ENCODE measurements around the gene VPS45.
A peak's percentile ranks its signal among the peaks of the same experiment; 100 is the strongest.

The VPS45 gene

DNA sequence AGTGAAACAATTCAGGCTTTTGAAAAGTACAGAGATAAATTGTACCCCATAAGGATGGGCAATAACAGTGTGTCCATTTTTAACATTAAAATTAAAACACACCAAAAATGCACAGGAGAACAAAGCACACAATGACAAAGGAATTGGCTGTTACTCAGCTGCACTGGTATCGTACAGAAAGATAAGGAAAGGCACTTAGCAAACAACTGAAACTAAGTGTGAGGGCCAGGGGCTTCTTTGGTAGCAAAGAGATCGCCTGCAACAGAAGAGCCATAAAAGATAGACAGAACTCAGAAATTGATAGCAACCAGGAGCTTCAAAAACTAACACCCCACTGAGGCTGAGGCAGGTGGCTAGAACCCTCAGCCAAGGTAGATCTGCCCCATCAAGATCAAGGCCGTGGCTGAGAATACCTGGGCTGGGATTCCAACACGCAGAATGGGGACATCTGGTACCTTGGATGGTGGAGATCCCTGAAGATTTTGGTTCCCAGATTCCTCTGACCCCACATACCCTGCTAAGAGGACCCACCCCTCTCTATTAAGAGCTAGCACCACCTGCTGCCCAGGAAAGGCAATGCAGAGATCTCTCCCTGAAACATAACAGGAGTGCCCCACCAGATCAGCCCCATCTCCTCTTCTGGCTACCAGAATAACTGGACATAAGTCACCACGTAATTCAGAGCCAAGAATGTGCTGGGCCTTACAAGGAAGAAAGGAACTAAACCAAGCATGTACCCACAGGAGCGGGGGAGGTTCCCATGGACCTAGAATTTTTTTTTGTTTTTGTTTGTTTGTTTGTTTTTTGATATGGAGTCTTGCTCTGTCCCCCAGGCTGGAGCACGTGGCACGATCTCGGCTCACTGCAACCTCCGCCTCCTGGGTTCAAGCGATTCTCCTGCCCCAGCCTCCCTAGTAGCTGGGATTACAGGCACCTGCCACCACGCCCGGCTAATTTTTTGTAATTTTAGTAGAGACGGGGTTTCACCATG is 98.3 kb downstream of the VPS45 start:
- CTCF ChIA-PET, result interaction anchor here (0.8 to 22.4 kb wide), 17 partner anchors 11 to 203 kb away, joined by 3 to 239 read pairs (median 5); partner anchors contain the start of genes PLEKHO1 and VPS45
- peak overlapping the region in 1 of 2 experiments; percentile 51 for H3K27ac ChIP-seq (ENCODE audit: insufficient read depth in 1 of 2, low read depth in 1 of 2, low read length in 2 of 2, poor library complexity in 1 of 2, severe bottlenecking in 2 of 2)
- no peak overlapping the region for H3K4me3 ChIP-seq (ENCODE audit: control insufficient read depth in 1 of 7, extremely low read depth in 1 of 7, insufficient read depth in 4 of 7, low read depth in 2 of 7, low read length in 6 of 7)
- H3K27me3 ChIP-seq (replicated peaks in 2 of 5; ENCODE audit: control insufficient read depth in 4 of 5, insufficient read depth in 5 of 5, low read length in 4 of 5), result no peaks in the 10 kb centered on the region
- H3K36me3 ChIP-seq (ENCODE audit: control insufficient read depth in 4 of 4, insufficient read depth in 4 of 4, low read length in 3 of 4), result no peaks in the 10 kb centered on the region
- no peaks in the 10 kb centered on the region for H3K9me3 ChIP-seq (ENCODE audit: control extremely low read depth in 1 of 5, control insufficient read depth in 4 of 5, insufficient read depth in 2 of 5, low read depth in 1 of 5, low read length in 4 of 5)
- peaks cover 34 to 53% (median 50%) of the 10 kb centered on the region in 4 experiments for H3K4me1 ChIP-seq (ENCODE audit: control extremely low read depth in 1 of 4, control insufficient read depth in 4 of 4, insufficient read depth in 4 of 4, low read length in 3 of 4)
- 61% methylated on average over 9 of the region's 14 CpGs for whole genome bisulfite sequencing (ENCODE audit: insufficient coverage)
- POLR2A ChIA-PET, result interaction anchor here (0.6 to 1.4 kb wide), 3 partner anchors 14 to 21 kb away, joined by 3 to 10 read pairs (median 4); partner anchors contain the start of gene PLEKHO1
- DNase-seq, result peak in 2 of 3 donors; percentile 53 to 58

DNA sequence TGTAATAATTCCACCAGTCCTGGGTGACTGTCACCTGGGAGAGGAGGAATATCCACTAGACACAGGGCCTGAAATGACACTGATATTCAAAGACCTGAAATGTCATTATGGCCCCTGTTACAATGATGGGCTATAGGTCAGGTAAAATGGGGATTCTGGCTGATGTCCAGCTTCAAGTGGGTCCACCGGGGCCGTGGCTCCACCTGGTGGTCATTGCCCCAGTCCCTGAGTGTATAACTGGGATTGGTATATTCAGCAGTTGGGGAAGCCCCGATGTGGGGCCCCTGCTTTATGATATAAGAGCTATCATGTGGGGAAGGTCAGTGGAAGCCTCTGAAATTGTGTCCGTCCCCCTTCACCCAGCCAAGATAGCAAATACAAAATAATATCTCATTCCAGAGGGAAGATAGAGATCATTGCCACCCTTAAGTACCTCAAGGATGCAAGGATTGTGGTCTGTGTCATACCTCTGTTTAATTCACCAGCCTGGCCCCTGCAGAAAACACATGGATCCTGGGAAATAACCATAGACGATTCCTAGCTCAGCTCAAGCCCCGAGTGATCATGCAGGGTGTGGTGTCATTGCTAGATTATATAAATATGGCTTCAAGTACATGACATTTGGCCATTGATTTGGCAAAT is 101.5 kb downstream of the VPS45 start:
- CTCF ChIA-PET, result interaction anchor here (1.0 to 22.4 kb wide), 15 partner anchors 3 to 235 kb away, joined by 3 to 239 read pairs (median 5); partner anchors contain the start of gene VPS45
- WGBS (ENCODE audit: insufficient coverage), result 29% methylated on average over 5 of the region's 6 CpGs

DNA sequence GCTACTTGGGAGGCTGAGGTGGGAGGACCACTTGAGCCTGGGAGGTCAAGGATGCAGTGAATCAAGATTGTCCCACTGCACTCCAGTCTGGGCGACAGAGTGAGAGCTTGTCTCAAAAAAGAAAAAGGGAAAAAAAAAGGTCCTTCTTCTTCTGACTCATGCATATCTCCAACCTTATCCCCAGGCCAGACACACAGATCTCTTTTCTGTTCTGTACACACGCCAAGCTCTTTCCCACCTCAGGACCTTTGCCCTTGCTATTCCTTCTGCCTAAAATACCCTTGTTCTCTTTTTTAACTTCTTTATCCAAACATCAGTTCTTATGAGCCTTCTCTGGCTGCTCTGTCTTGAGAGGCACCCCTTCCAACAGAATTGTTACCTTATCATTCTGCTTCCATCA is 104.2 kb downstream of the VPS45 start:
- Histone ChIP-seq H3K36me3 (ENCODE audit: control insufficient read depth in 4 of 4, insufficient read depth in 4 of 4, low read length in 3 of 4) (no peaks in the 10 kb centered on the region), H3K27me3 (replicated peaks in 2 of 5; ENCODE audit: control insufficient read depth in 4 of 5, insufficient read depth in 5 of 5, low read length in 4 of 5) (no peaks in the 10 kb centered on the region), H3K9me3 (ENCODE audit: control extremely low read depth in 1 of 5, control insufficient read depth in 4 of 5, insufficient read depth in 2 of 5, low read depth in 1 of 5, low read length in 4 of 5) (no peaks in the 10 kb centered on the region), H3K4me1 (ENCODE audit: control extremely low read depth in 1 of 4, control insufficient read depth in 4 of 4, insufficient read depth in 4 of 4, low read length in 3 of 4) (no peaks in the 10 kb centered on the region), H3K4me3 (ENCODE audit: control insufficient read depth in 1 of 7, extremely low read depth in 1 of 7, insufficient read depth in 4 of 7, low read depth in 2 of 7, low read length in 6 of 7) (no peak overlapping the region), H3K27ac (ENCODE audit: insufficient read depth in 1 of 2, low read depth in 1 of 2, low read length in 2 of 2, poor library complexity in 1 of 2, severe bottlenecking in 2 of 2) (no peak overlapping the region)
- DNase-seq, result no peak
- POLR2A ChIA-PET, result no interaction called here
- CTCF ChIA-PET, result interaction anchor here (0.9 to 22.4 kb wide), 6 partner anchors 6 to 211 kb away, joined by 3 to 239 read pairs (median 89); no protein-coding TSS in a partner anchor
- WGBS (ENCODE audit: insufficient coverage), result 89% methylated on average over 1 of the region's 2 CpGs

More for the DNA sequence above, 101.5 kb downstream of the VPS45 start:
- POLR2A ChIA-PET, result interaction anchor here (0.6 to 1.8 kb wide), 2 partner anchors 11 to 97 kb away, joined by 3 read pairs; no protein-coding TSS in a partner anchor
- H3K27me3 ChIP-seq (replicated peaks in 2 of 5; ENCODE audit: control insufficient read depth in 4 of 5, insufficient read depth in 5 of 5, low read length in 4 of 5), result no peaks in the 10 kb centered on the region
- no peak overlapping the region for H3K4me3 ChIP-seq (ENCODE audit: control insufficient read depth in 1 of 7, extremely low read depth in 1 of 7, insufficient read depth in 4 of 7, low read depth in 2 of 7, low read length in 6 of 7)
- DNase-seq, result peak; percentile 64 to 70 (median 65)
- peaks cover 9 to 21% (median 19%) of the 10 kb centered on the region in 4 experiments for H3K4me1 ChIP-seq (ENCODE audit: control extremely low read depth in 1 of 4, control insufficient read depth in 4 of 4, insufficient read depth in 4 of 4, low read length in 3 of 4)
- no peak overlapping the region for H3K27ac ChIP-seq (ENCODE audit: insufficient read depth in 1 of 2, low read depth in 1 of 2, low read length in 2 of 2, poor library complexity in 1 of 2, severe bottlenecking in 2 of 2)
- no peaks in the 10 kb centered on the region for H3K9me3 ChIP-seq (ENCODE audit: control extremely low read depth in 1 of 5, control insufficient read depth in 4 of 5, insufficient read depth in 2 of 5, low read depth in 1 of 5, low read length in 4 of 5)
- H3K36me3 ChIP-seq (ENCODE audit: control insufficient read depth in 4 of 4, insufficient read depth in 4 of 4, low read length in 3 of 4), result no peaks in the 10 kb centered on the region

DNA sequence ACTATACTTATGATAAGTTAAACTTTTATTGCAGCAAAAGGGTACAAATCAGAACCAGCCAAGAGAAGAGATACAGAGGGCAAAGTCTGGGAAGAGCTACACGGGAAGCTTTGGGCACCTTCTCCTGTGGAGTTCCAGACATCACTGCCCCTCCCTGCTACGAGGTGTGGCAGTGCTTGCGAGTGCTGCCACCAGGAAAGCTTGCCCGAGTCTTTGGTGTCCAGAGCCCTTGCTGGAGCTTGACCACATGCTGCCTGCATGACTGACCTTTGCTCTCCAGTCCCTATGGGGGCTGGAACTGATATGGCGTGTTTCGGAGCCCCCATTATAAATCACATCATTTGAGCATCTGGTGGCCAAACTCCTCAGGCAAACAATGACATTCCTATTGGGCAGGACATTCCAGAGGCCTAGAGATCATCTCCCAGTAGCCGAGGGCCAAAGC is 105.6 kb downstream of the VPS45 start:
- DNase-seq, result no peak
- H3K27ac ChIP-seq (ENCODE audit: insufficient read depth in 1 of 2, low read depth in 1 of 2, low read length in 2 of 2, poor library complexity in 1 of 2, severe bottlenecking in 2 of 2), result no peak overlapping the region
- no peaks in the 10 kb centered on the region for H3K36me3 ChIP-seq (ENCODE audit: control insufficient read depth in 4 of 4, insufficient read depth in 4 of 4, low read length in 3 of 4)
- H3K9me3 ChIP-seq (ENCODE audit: control extremely low read depth in 1 of 5, control insufficient read depth in 4 of 5, insufficient read depth in 2 of 5, low read depth in 1 of 5, low read length in 4 of 5), result no peaks in the 10 kb centered on the region
- ChIA-PET CTCF (interaction anchor here (0.9 to 22.4 kb wide), 4 partner anchors 5 to 100 kb away, joined by 4 to 239 read pairs (median 206); no protein-coding TSS in a partner anchor), POLR2A (interaction anchor here (0.9 to 1.0 kb wide), 2 partner anchors 9 to 100 kb away, joined by 3 read pairs; no protein-coding TSS in a partner anchor)
- WGBS (ENCODE audit: insufficient coverage), result 96% methylated on average over 7 of the region's 7 CpGs
- H3K27me3 ChIP-seq (replicated peaks in 2 of 5; ENCODE audit: control insufficient read depth in 4 of 5, insufficient read depth in 5 of 5, low read length in 4 of 5), result no peaks in the 10 kb centered on the region
- no peaks in the 10 kb centered on the region for H3K4me1 ChIP-seq (ENCODE audit: control extremely low read depth in 1 of 4, control insufficient read depth in 4 of 4, insufficient read depth in 4 of 4, low read length in 3 of 4)
- H3K4me3 ChIP-seq (ENCODE audit: control insufficient read depth in 1 of 7, extremely low read depth in 1 of 7, insufficient read depth in 4 of 7, low read depth in 2 of 7, low read length in 6 of 7), result no peak overlapping the region

DNA sequence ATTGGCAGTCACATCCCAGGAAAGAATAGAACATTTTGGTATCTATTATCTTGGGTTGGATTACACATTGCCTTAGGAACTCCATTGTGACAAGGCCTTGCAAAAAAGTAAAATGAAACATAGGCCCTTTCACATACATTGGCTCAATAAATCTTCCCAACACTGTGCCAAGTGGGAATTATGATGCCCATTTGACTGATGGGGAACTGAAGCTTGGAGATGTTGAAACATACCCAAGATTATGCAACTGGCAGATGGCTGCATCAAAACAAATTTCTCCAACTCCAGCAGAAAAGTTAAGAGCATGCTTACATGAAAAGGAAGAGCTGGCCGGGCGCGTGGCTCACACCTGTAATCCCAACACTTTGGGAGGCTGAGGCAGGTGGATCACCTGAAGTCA is 109.0 kb downstream of the VPS45 start:
- ChIA-PET POLR2A (no interaction called here), CTCF (interaction anchor here (0.7 to 22.4 kb wide), 5 partner anchors 2 to 103 kb away, joined by 4 to 239 read pairs (median 5); no protein-coding TSS in a partner anchor)
- Histone ChIP-seq H3K36me3 (ENCODE audit: control insufficient read depth in 4 of 4, insufficient read depth in 4 of 4, low read length in 3 of 4) (no peaks in the 10 kb centered on the region), H3K9me3 (ENCODE audit: control extremely low read depth in 1 of 5, control insufficient read depth in 4 of 5, insufficient read depth in 2 of 5, low read depth in 1 of 5, low read length in 4 of 5) (no peaks in the 10 kb centered on the region), H3K4me3 (ENCODE audit: control insufficient read depth in 1 of 7, extremely low read depth in 1 of 7, insufficient read depth in 4 of 7, low read depth in 2 of 7, low read length in 6 of 7) (no peak overlapping the region), H3K27ac (ENCODE audit: insufficient read depth in 1 of 2, low read depth in 1 of 2, low read length in 2 of 2, poor library complexity in 1 of 2, severe bottlenecking in 2 of 2) (no peak overlapping the region), H3K4me1 (ENCODE audit: control extremely low read depth in 1 of 4, control insufficient read depth in 4 of 4, insufficient read depth in 4 of 4, low read length in 3 of 4) (peaks cover 0 to 5% (median 2%) of the 10 kb centered on the region in 4 experiments), H3K27me3 (replicated peaks in 2 of 5; ENCODE audit: control insufficient read depth in 4 of 5, insufficient read depth in 5 of 5, low read length in 4 of 5) (no peaks in the 10 kb centered on the region)
- WGBS (ENCODE audit: insufficient coverage), result no CpG with 5 or more reads among the region's 3 CpGs
- DNase-seq, result no peak

DNA sequence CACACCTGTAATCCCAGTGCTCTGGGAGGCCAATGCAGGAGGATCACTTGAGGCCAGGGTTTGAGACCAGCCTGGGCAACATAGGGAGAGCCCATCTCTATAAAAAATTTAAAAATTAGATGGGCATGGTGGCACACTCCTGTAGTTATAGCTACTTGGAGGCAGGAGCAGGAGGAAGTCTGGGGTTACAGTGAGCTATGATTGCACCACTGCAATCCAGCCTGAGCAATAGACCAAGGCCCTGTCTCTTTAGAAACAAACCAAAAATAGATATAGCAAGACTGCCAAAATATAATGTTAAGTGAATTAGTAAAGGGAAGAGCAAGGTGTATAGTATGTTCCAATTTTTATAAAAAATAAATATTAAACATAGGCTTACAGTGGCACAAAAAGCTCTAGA is 111.0 kb downstream of the VPS45 start:
- H3K27ac ChIP-seq (ENCODE audit: insufficient read depth in 1 of 2, low read depth in 1 of 2, low read length in 2 of 2, poor library complexity in 1 of 2, severe bottlenecking in 2 of 2), result no peak overlapping the region
- ChIA-PET POLR2A (no interaction called here), CTCF (interaction anchor here (1.5 to 21.0 kb wide), 2 partner anchors 13 to 216 kb away, joined by 4 to 239 read pairs; no protein-coding TSS in a partner anchor)
- H3K9me3 ChIP-seq (ENCODE audit: control extremely low read depth in 1 of 5, control insufficient read depth in 4 of 5, insufficient read depth in 2 of 5, low read depth in 1 of 5, low read length in 4 of 5), result no peaks in the 10 kb centered on the region
- no peaks in the 10 kb centered on the region for H3K27me3 ChIP-seq (replicated peaks in 2 of 5; ENCODE audit: control insufficient read depth in 4 of 5, insufficient read depth in 5 of 5, low read length in 4 of 5)
- DNase-seq, result no peak
- no peak overlapping the region for H3K4me3 ChIP-seq (ENCODE audit: control insufficient read depth in 1 of 7, extremely low read depth in 1 of 7, insufficient read depth in 4 of 7, low read depth in 2 of 7, low read length in 6 of 7)
- H3K4me1 ChIP-seq (ENCODE audit: control extremely low read depth in 1 of 4, control insufficient read depth in 4 of 4, insufficient read depth in 4 of 4, low read length in 3 of 4), result peaks cover 0 to 5% (median 2%) of the 10 kb centered on the region in 4 experiments
- H3K36me3 ChIP-seq (ENCODE audit: control insufficient read depth in 4 of 4, insufficient read depth in 4 of 4, low read length in 3 of 4), result no peaks in the 10 kb centered on the region
